ENCODE data around the gene CCDC159. TPM values are rescaled to one million over a fixed set of nuclear protein-coding genes. Genes with fewer than 3 reads are reported as not detected.

Gene CCDC159
- total and polyA plus RNA-seq, 2 of the 13 experiments (the other 11 are each of a cell fraction or from before 2014, with no cell fraction given) = 1.7 to 6.3 TPM

GRCh38 chr19:11375143-11375948 is 29.0 kb downstream of the CCDC159 start (continued):
- TF ChIP-seq FUBP1 (CRISPR knock-in tag; IDR thresholded peaks at IDR 0.05; ENCODE audit: borderline replicate concordance) (no peak), BRF2 (CRISPR knock-in tag; IDR thresholded peaks at IDR 0.05) (no peak), PHF20 (CRISPR knock-in tag; IDR thresholded peaks at IDR 0.05) (peak; percentile 51; the same call in 1 of the 2 replicates), TMF1 (CRISPR knock-in tag; IDR thresholded peaks at IDR 0.05; ENCODE audit: low read depth) (no peak), NR0B2 (CRISPR knock-in tag; IDR thresholded peaks at IDR 0.05) (no peak), ZSCAN12 (CRISPR knock-in tag; IDR thresholded peaks at IDR 0.05) (no peak), SAP130 (CRISPR knock-in tag; IDR thresholded peaks at IDR 0.05; ENCODE audit: low read depth) (peak; percentile 36), ZNF121 (CRISPR knock-in tag; IDR thresholded peaks at IDR 0.05) (no peak), HOXD1 (CRISPR knock-in tag; IDR thresholded peaks at IDR 0.05) (no peak), ZBTB14 (CRISPR knock-in tag; IDR thresholded peaks at IDR 0.05) (no peak), ZNF670 (CRISPR knock-in tag; IDR thresholded peaks at IDR 0.05; ENCODE audit: borderline replicate concordance) (no peak), NFKBIZ (CRISPR knock-in tag; IDR thresholded peaks at IDR 0.05) (no peak; the same call in 1 of the 2 replicates), THAP7 (CRISPR knock-in tag; IDR thresholded peaks at IDR 0.05) (no peak), ZNF12 (CRISPR knock-in tag; IDR thresholded peaks at IDR 0.05) (0 out of 2 replicates have a peak, but pooled peaks have one; percentile 17), ZSCAN29 (CRISPR knock-in tag; conservative IDR thresholded peaks at IDR 0.05) (no peak; the same call in 1 of the 2 replicates), ZNF780A (CRISPR knock-in tag; IDR thresholded peaks at IDR 0.05) (no peak), ZNF33A (CRISPR knock-in tag; IDR thresholded peaks at IDR 0.05; ENCODE audit: borderline replicate concordance) (no peak), SYNCRIP (IDR thresholded peaks at IDR 0.05; ENCODE audit: insufficient read depth, low read depth, low read length) (no peak), REPIN1 (CRISPR knock-in tag; IDR thresholded peaks at IDR 0.05; ENCODE audit: borderline replicate concordance, low read depth) (no peak; the same call in 1 of the 2 replicates), ZNF326 (CRISPR knock-in tag; IDR thresholded peaks at IDR 0.05; ENCODE audit: borderline replicate concordance) (no peak), ELF4 (CRISPR knock-in tag; IDR thresholded peaks at IDR 0.05; ENCODE audit: borderline replicate concordance) (peak; percentile 66; the same call in 1 of the 2 replicates), SP140L (CRISPR knock-in tag; IDR thresholded peaks at IDR 0.05; ENCODE audit: borderline replicate concordance) (no peak), CC2D1A (CRISPR knock-in tag; IDR thresholded peaks at IDR 0.05) (no peak), ZNF180 (CRISPR knock-in tag; IDR thresholded peaks at IDR 0.05; ENCODE audit: borderline replicate concordance, low read depth) (no peak)
